Measurements from ENCODE around the gene BIK.
"Not testable (repeated sequence)": the region's sequence is repeated elsewhere in the genome, so short reads cannot be mapped to it uniquely, and the experiment has no call there.

The BIK gene

GRCh38 chr22:43092085-43092484, 18.5 kb upstream of the BIK start:
- ATAC-seq (replicated peaks): no peak
- Mint-ChIP-seq H3K27ac (no peak overlapping the region), H3K9me3 (peaks cover 0 to 2% of the 10 kb centered on the region in 2 donors), H3K36me3 (ENCODE audit: insufficient read depth) (peaks cover 4% of the 10 kb centered on the region), H3K27me3 (no peaks in the 10 kb centered on the region), H3K4me1 (ENCODE audit: low read depth in 2 of 2) (peaks cover 7 to 12% of the 10 kb centered on the region in 2 donors), H3K4me3 (no peak overlapping the region)
- no peak for DNase-seq

GRCh38 chr22:43094085-43094484, 16.5 kb upstream of the BIK start:
- Mint-ChIP-seq H3K27me3 (no peaks in the 10 kb centered on the region), H3K4me1 (ENCODE audit: low read depth in 2 of 2) (peaks cover 2 to 4% of the 10 kb centered on the region in 2 donors), H3K36me3 (ENCODE audit: insufficient read depth) (no peaks in the 10 kb centered on the region), H3K4me3 (no peak overlapping the region), H3K27ac (no peak overlapping the region), H3K9me3 (peaks cover 0 to 2% of the 10 kb centered on the region in 2 donors)
- ATAC-seq (replicated peaks): no peak
- DNase-seq: no peak

GRCh38 chr22:43094551-43094950, 16.0 kb upstream of the BIK start:
- Mint-ChIP-seq H3K4me3 (no peak overlapping the region), H3K27ac (no peak overlapping the region), H3K36me3 (ENCODE audit: insufficient read depth) (no peaks in the 10 kb centered on the region), H3K4me1 (ENCODE audit: low read depth in 2 of 2) (peaks cover 0 to under 1% of the 10 kb centered on the region in 2 donors), H3K27me3 (no peaks in the 10 kb centered on the region), H3K9me3 (peaks cover 0 to 2% of the 10 kb centered on the region in 2 donors)
- ATAC-seq (replicated peaks): no peak
- DNase-seq: no peak

DNA sequence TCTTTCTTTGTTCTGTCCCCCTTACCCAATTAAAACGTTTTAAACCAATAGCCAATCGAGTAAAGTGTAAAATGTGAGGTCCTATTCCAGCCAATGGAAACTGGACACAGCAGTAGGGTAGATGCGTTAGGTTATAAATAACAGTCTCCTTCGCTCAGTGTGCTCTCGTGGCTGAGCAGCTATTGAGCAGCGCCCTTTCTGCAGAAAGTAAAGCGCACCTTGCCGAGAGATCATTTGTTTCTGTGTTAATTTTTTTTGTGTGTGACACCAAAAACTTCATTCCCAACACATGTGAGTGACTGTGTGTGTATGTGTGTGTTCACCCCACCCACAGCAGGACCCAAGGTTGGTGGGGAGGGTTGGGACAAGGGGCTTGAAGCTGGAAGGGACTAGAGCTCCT, 14.1 kb upstream of the BIK start:
- no peak for ATAC-seq (replicated peaks)
- Mint-ChIP-seq H3K4me3 (no peak overlapping the region), H3K36me3 (ENCODE audit: insufficient read depth) (no peaks in the 10 kb centered on the region), H3K27me3 (no peaks in the 10 kb centered on the region), H3K4me1 (ENCODE audit: low read depth in 2 of 2) (no peaks in the 10 kb centered on the region), H3K27ac (no peak overlapping the region), H3K9me3 (peaks cover 0 to 2% of the 10 kb centered on the region in 2 donors)
- DNase-seq: no peak

DNA sequence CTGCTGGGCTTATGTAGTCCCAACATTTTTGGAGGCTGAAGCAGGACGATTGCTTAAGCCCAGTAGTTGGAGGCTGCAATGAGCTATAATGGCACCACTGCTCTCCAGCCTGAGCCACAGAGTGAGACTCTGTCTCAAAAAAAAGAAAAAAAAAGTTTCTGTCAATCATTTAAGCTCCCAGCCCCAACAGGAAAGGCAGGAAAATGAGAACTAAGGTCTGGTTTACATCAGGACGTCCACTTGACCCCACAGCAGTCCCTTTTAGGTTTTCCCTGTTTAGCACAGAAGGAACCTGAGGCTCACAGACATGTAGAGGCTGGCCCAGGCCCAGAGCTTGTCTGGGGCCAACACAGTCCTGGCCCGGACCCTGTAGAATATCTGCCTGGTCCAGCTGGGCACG, 12.2 kb upstream of the BIK start:
- no peak overlapping the region for H3K4me3 Mint-ChIP-seq
- H3K9me3 Mint-ChIP-seq: peaks cover 0 to 2% of the 10 kb centered on the region in 2 donors
- no peaks in the 10 kb centered on the region for H3K27me3 Mint-ChIP-seq
- no peaks in the 10 kb centered on the region for H3K36me3 Mint-ChIP-seq (ENCODE audit: insufficient read depth)
- no peak overlapping the region for H3K27ac Mint-ChIP-seq
- no peak for ATAC-seq (replicated peaks)
- no peak for DNase-seq
- H3K4me1 Mint-ChIP-seq (ENCODE audit: low read depth in 2 of 2): no peaks in the 10 kb centered on the region

DNA sequence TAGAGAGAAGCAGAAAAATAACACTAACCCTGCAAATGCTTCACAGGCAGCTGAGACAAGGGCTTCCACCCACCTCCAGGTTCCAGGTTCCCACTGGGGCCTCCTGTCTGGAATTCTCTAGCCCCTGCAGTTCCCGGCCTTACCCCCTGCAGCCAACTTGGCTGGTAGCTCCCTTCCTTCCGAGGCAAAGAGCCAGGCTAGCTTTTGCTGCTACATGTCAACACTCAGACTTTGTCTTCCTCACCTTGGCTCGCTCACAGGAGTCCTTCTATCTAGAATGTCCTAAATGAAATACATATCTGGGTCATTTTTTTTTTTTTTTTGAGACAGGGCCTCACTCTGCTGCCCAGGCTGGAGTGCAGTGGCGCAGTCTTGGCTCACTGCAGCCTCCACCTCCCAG, 11.5 kb upstream of the BIK start:
- H3K4me3 Mint-ChIP-seq: no peak overlapping the region
- H3K27ac Mint-ChIP-seq: no peak overlapping the region
- H3K27me3 Mint-ChIP-seq: no peaks in the 10 kb centered on the region
- H3K4me1 Mint-ChIP-seq (ENCODE audit: low read depth in 2 of 2): peaks cover 4 to 5% of the 10 kb centered on the region in 2 donors
- ATAC-seq (replicated peaks) (no peak), DNase-seq (no peak)
- peaks cover 0 to 2% of the 10 kb centered on the region in 2 donors for H3K9me3 Mint-ChIP-seq
- H3K36me3 Mint-ChIP-seq (ENCODE audit: insufficient read depth): no peaks in the 10 kb centered on the region

GRCh38 chr22:43100225-43100624, 10.3 kb upstream of the BIK start:
- ATAC-seq (replicated peaks) (no peak), DNase-seq (no peak)
- no peak overlapping the region for H3K27ac Mint-ChIP-seq
- no peaks in the 10 kb centered on the region for H3K27me3 Mint-ChIP-seq
- H3K4me3 Mint-ChIP-seq: no peak overlapping the region
- H3K4me1 Mint-ChIP-seq (ENCODE audit: low read depth in 2 of 2): peaks cover 4 to 5% of the 10 kb centered on the region in 2 donors
- peaks cover 0 to 2% of the 10 kb centered on the region in 2 donors for H3K9me3 Mint-ChIP-seq
- no peaks in the 10 kb centered on the region for H3K36me3 Mint-ChIP-seq (ENCODE audit: insufficient read depth)

GRCh38 chr22:43101306-43101705, 9.2 kb upstream of the BIK start:
- ATAC-seq (replicated peaks) (no peak), DNase-seq (no peak)
- no peaks in the 10 kb centered on the region for H3K36me3 Mint-ChIP-seq (ENCODE audit: insufficient read depth)
- no peaks in the 10 kb centered on the region for H3K27me3 Mint-ChIP-seq
- H3K4me1 Mint-ChIP-seq (ENCODE audit: low read depth in 2 of 2): peaks cover 4 to 5% of the 10 kb centered on the region in 2 donors
- no peak overlapping the region for H3K4me3 Mint-ChIP-seq
- H3K9me3 Mint-ChIP-seq: no peaks in the 10 kb centered on the region
- no peak overlapping the region for H3K27ac Mint-ChIP-seq

- H3K4me1 Mint-ChIP-seq (ENCODE audit: low read depth in 2 of 2); H3K4me3 Mint-ChIP-seq; H3K9me3 Mint-ChIP-seq; H3K36me3 Mint-ChIP-seq (ENCODE audit: insufficient read depth); DNase-seq; ATAC-seq (replicated peaks); H3K27me3 Mint-ChIP-seq: not testable (repeated sequence)
- H3K27ac Mint-ChIP-seq: peak overlapping the region in 1 of 2 donors; percentile 59
These were observed 6.4 kb upstream of the BIK start for GRCh38 chr22:43104056-43104625.

DNA sequence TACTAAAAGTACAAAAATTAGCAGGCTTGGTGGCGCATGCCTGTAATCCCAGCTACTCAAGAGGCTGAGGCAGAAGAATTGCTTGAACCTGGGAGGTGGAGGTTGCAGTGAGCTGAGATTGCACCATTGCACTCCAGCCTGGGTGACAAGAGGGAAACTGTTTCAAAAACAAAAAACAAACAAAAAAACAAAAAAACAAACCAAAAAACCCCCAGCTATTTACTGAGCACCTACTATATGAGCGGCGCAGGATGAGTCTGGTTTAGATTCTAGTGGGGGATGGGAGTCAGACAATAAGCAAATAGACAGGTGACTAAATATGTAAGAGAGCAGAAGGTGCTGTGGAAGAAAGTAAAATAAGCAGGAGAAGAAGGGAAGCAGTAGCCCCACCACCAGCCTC, 5.6 kb upstream of the BIK start:
- not testable (repeated sequence) for H3K4me1 Mint-ChIP-seq (ENCODE audit: low read depth in 2 of 2); H3K4me3 Mint-ChIP-seq; H3K36me3 Mint-ChIP-seq (ENCODE audit: insufficient read depth); H3K27ac Mint-ChIP-seq; H3K9me3 Mint-ChIP-seq; DNase-seq; H3K27me3 Mint-ChIP-seq; ATAC-seq (replicated peaks)

GRCh38 chr22:43106302-43106701, 4.2 kb upstream of the BIK start:
- H3K4me1 Mint-ChIP-seq (ENCODE audit: low read depth in 2 of 2): peaks cover 4 to 8% of the 10 kb centered on the region in 2 donors
- H3K9me3 Mint-ChIP-seq: no peaks in the 10 kb centered on the region
- no peak overlapping the region for H3K4me3 Mint-ChIP-seq
- ATAC-seq (replicated peaks) (no peak), DNase-seq (no peak)
- H3K27ac Mint-ChIP-seq: no peak overlapping the region
- H3K36me3 Mint-ChIP-seq (ENCODE audit: insufficient read depth): peaks cover 4% of the 10 kb centered on the region
- no peaks in the 10 kb centered on the region for H3K27me3 Mint-ChIP-seq

DNA sequence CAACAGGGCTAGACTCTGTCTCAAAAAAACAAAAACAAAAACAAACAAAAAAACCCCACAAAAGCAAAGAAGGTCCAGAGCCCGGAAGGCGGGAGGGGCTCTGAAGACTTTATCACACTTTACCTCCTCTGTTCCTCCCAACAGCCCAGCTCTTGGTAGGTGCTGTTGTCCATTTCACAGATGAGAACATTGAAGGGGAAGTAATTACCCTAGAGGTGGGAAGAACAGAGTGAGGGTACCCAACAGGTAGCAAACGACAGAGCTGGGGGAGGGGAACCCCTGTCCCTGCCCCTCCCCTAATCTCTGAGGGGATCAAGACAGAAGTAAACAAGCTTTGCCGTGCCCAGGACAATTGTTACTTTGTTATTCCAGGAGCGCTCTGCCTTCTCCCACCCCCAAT, 1.0 kb upstream of the BIK start:
- H3K27me3 Mint-ChIP-seq: no peaks in the 10 kb centered on the region
- H3K4me3 Mint-ChIP-seq: peak overlapping the region; percentile 43 to 45
- peak overlapping the region in 1 of 2 donors; percentile 34 for H3K27ac Mint-ChIP-seq
- peaks cover 7% of the 10 kb centered on the region for H3K36me3 Mint-ChIP-seq (ENCODE audit: insufficient read depth)
- peaks cover 2 to 3% of the 10 kb centered on the region in 2 donors for H3K4me1 Mint-ChIP-seq (ENCODE audit: low read depth in 2 of 2)
- no peak for DNase-seq
- ATAC-seq (replicated peaks): no peak
- no peaks in the 10 kb centered on the region for H3K9me3 Mint-ChIP-seq

- peak overlapping the region; percentile 72 to 75 for H3K4me3 Mint-ChIP-seq
- DNase-seq (no peak), ATAC-seq (replicated peaks) (no peak)
- H3K4me1 Mint-ChIP-seq (ENCODE audit: low read depth in 2 of 2): peaks cover 2 to 3% of the 10 kb centered on the region in 2 donors
- H3K27me3 Mint-ChIP-seq: no peaks in the 10 kb centered on the region
- H3K9me3 Mint-ChIP-seq: no peaks in the 10 kb centered on the region
- peak overlapping the region in 1 of 2 donors; percentile 52 for H3K27ac Mint-ChIP-seq
- H3K36me3 Mint-ChIP-seq (ENCODE audit: insufficient read depth): peaks cover 7% of the 10 kb centered on the region
These were observed 568 bp upstream of the BIK start for GRCh38 chr22:43109921-43110443.

DNA sequence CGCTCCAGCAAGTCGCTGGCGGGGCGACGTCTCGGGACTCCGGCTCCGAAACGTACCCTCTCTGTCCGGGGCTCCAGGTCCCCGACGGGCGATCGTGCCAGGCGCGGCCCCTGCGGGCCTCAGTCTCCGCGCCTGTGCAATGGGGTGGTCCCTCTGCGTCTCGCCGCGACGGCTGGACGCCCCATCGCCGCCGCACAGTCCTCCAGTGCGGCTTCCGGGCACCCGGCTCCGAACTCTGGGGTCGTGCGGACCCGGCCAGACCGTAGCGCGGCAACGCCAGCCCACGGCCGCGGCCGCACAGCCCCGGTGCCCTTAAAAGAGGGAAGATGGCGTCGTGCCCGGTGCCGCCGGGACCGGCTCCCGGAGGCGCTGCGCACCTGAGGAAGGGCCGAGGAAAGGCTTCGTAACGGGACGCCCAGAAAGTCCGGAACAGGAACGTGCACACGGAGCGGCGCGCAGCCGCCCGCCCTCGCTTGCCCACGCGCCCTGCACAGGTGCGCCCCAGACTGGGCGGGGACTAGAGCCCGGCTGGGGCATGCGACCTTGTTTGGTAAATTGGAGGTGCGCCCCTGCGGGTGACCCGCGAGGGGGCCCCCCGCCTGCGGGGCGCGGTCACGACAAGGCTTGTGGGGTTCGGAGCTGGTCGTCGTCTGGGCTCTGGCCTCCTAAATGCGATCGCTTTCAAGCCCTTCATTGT, 525 bp downstream of the BIK start:
- Mint-ChIP-seq H3K4me1 (ENCODE audit: low read depth in 2 of 2) (peaks cover 2 to 3% of the 10 kb centered on the region in 2 donors), H3K36me3 (ENCODE audit: insufficient read depth) (peaks cover 7% of the 10 kb centered on the region), H3K27ac (peak overlapping the region in 1 of 2 donors; percentile 15), H3K9me3 (no peaks in the 10 kb centered on the region), H3K4me3 (peak overlapping the region; percentile 72 to 75), H3K27me3 (no peaks in the 10 kb centered on the region)
- DNase-seq (peak; percentile 20 to 26 (median 23)), ATAC-seq (replicated peaks) (peak; percentile 81)
